HG03442 (cell line): ENCODE results near the gene ZNF710.
"Not testable (repeated sequence)": the region's sequence is repeated elsewhere in the genome, so short reads cannot be mapped to it uniquely, and the experiment has no call there.

Experiments
- ATAC-seq: cut with Tn5 transposase; IDR thresholded peaks from one replicate; pipeline ENCODE4 v1.9.1; 2021; ENCODE audit warnings: mild to moderate bottlenecking, moderate library complexity; ENCODE audit not compliant: unreplicated experiment

The ZNF710 gene

GRCh38 chr15:90058775-90059174 is 57.7 kb downstream of the ZNF710 start:
- ATAC-seq = no peak

- peak; percentile 86 for ATAC-seq
These were observed 58.3 kb downstream of the ZNF710 start for GRCh38 chr15:90059208-90059985.

GRCh38 chr15:90060797-90061196 is 59.7 kb downstream of the ZNF710 start:
- ATAC-seq = no peak

DNA sequence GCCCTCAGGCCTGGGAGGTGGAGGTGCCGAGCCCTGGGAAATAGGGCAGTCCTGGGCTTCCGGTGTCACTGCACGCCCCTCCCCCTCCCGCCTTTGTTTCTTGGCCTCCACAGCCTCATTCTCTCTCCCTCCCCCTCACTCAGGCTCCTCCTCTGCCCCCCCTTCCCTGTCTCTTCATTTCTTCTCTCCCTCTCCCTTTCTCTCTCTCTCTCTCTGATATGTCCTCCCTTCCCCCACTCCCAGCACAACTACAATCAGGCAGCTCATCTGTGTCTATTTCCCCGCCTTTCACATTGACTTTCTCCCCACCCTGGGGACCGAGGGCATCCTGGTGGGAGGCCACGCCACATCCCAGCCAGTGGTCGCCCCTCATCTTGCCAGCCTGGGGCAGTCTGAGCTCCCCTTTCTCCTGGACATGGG is 60.9 kb downstream of the ZNF710 start:
- ATAC-seq = no peak

GRCh38 chr15:90062462-90062932 is 61.4 kb downstream of the ZNF710 start:
- no peak for ATAC-seq

DNA sequence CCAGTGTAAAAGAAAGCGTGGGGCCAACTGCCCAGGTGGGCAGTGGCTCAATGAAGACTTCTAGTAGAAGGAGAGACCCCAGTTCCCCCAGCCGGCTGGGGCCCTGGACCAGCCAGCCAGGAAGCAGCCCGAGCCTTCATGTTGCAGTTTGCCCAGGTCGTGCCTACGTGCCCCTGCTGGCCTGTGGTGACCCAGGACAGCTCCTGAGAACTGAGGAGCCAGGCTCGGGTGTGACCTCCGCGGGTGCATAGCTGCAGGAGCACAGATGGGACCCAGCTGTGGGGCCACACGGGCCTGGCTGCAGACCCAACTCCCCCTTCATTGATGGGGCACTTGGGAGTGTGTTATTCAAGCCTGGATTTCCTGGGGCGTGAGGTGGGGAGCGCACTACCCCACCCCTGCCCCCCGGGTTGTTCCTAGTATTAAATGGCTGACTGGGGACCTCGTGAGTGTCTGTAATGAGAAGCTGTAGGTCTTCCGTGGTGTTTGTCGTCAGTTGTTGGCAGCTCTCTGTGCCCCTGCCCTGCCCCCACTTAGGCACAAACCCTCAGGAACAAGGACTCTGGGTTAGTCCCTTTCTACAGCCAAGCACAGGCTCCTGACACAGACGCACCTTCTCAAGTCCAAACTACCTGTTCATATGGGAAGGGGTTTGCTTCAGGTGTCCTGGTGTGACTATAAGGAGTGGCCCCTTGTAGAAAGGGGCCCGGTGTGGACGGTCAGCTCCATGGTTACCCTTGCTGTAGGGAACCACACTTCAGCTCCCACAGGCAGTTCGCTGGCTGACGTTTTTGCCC is 62.0 kb downstream of the ZNF710 start:
- ATAC-seq = no peak

DNA sequence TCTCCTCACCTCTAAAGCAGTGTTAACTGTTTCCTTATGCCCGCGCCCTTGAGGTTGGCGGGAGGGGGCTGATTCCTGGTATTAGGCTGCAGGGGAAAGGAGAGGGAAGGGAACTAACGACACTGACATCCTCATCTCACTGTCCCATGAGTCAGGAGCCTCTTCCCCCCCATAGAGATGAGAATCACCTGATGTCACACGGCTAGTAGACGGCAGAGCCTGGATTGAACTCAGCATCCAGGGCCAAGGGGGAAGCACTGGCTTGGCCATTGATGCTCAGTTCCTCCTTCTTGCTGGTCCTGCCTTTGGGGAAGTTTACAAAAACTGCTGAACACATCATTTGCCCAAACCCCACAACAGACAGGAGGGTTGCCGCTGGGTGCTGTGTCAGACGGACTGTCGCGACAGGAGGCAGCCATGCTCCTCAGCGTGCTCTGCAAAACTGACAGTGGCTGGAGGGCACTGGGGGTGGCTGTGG is 62.7 kb downstream of the ZNF710 start:
- ATAC-seq = no peak

GRCh38 chr15:90064911-90065681 is 64.0 kb downstream of the ZNF710 start:
- no peak for ATAC-seq

GRCh38 chr15:90065682-90066049 is 64.5 kb downstream of the ZNF710 start:
- no peak for ATAC-seq

DNA sequence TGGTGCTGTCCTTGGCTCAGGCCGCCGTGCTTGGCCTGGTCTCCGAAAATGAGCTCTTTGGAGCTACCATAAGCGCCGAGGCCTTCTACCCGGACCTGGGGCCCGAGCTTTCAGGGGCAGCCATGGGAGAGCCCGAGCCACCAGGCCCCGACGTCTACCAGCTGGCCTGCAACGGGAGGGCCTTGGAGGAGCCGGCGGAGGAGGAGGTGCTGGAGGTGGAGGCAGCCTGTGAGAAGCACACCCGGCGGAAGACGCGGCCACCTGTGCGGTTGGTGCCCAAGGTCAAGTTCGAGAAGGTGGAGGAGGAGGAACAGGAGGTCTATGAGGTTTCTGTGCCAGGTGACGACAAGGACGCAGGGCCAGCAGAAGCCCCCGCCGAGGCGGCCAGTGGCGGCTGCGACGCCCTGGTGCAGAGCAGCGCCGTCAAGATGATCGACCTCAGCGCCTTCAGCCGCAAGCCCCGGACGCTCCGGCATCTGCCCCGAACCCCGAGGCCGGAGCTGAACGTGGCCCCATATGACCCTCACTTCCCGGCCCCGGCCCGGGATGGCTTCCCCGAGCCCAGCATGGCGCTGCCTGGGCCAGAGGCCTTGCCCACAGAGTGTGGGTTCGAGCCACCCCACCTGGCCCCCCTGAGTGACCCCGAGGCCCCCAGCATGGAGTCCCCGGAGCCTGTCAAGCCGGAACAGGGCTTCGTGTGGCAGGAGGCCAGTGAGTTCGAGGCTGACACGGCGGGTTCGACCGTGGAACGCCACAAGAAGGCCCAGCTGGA is 66.2 kb downstream of the ZNF710 start:
- ATAC-seq = no peak

- no peak for ATAC-seq
These were observed 67.0 kb downstream of the ZNF710 start for GRCh38 chr15:90067953-90068606.

GRCh38 chr15:90070623-90071022 is 69.5 kb downstream of the ZNF710 start:
- not testable (repeated sequence) for ATAC-seq

GRCh38 chr15:90071220-90071807 is 70.2 kb downstream of the ZNF710 start:
- ATAC-seq = peak; percentile 55

- ATAC-seq = no peak
These were observed 72.0 kb downstream of the ZNF710 start for GRCh38 chr15:90072978-90073640.

DNA sequence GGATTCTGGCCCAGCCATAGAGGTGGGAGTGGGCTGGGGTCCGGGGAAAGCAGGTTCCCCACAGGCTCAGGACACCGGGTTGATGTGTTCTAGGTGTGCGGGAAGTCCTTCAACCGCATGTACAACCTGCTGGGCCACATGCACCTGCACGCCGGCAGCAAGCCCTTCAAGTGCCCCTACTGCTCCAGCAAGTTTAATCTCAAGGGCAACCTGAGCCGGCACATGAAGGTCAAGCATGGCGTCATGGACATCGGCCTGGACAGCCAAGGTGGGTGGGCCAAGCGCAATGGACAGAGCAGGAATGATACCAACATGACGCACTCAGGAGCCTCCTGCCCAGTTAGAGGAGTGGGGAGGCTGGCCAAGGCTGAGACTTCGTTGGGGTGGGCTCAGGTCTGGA is 72.9 kb downstream of the ZNF710 start:
- no peak for ATAC-seq

DNA sequence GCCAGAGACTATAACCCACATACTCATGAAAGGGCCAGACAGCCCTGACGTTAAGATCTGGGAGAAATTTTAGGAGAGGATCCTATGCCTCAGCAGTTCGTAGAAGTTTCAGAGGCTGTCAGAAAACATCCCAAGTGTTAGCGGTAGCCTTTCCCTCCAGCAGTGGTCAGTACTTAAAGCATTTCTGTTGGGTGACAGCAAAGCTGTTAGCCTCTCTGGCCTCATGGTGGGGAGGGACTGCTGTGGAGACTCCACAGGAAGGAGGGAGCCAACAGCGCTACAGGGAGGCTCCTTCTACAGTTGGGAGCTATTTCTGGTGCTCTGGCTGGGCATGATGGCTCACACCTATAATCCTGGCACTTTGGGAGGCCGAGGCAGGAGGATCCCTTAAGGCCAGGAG is 73.8 kb downstream of the ZNF710 start:
- no peak for ATAC-seq

- ATAC-seq = no peak
These were observed 74.5 kb downstream of the ZNF710 start for GRCh38 chr15:90075420-90076289.

GRCh38 chr15:90076716-90077115 is 75.6 kb downstream of the ZNF710 start:
- ATAC-seq = no peak
